Ovary (tissue), 3 donors: Measurements from ENCODE around the gene JUNB.

Experiments
- CTCF ChIP-seq, 3 donors: fragments of 450-650 bp in 2 of 3; fragments of 200-600 bp in 1 of 3; IDR thresholded peaks; one replicate each; pipeline versions ENCODE4 v1.5.1 to v1.8.0; 2016 to 2022; ENCODE audit warnings: antibody characterized with exemption in 3 of 3, mild to moderate bottlenecking in 1 of 3
- POLR2A ChIP-seq: fragments of 450-650 bp; IDR thresholded peaks from one replicate; pipeline ENCODE4 v1.6.1; 2017; ENCODE audit warnings: antibody characterized with exemption, mild to moderate bottlenecking, moderate library complexity
- donor health status: DM: no; HTN: no; CAD: no.

GRCh38 chr19:12837225-12837624, 45.9 kb downstream of the JUNB start:
- no peak for TF ChIP-seq CTCF (IDR thresholded peaks at IDR 0.05)
- no peak for TF ChIP-seq POLR2A
